ENCODE results near the gene MARCHF5.

The MARCHF5 gene

GRCh38 chr10:92290837-92291615 lies at the start of gene MARCHF5, which contains the start of gene CPEB3:
Gene MARCHF5, plus strand, starts transcription at chr10:92291167. Its CDS starts 328 bp downstream, at chr10:92291495.
Gene CPEB3, minus strand, starts transcription at chr10:92291078. Its CDS starts 50,728 bp downstream, at chr10:92240350.
- peak; percentile 91 for DNase-seq (ENCODE audit: low spot score)

DNA sequence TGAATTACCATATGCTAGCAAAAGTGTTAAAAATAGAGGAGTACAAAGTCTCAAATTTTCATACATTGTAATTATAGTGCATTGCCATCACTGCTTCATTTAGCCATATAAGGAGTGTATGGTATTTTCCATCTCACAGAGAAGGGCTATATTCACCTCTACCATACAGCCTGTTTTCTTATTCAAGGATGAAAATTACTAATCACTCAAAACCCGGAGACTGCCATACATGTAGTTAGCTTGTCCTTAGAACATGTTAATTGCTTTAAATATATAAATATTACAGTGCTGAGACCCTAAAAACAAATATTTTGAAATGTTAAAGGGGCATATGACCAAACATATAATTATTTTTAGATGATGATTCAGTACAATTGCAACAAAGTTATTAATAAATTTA lies 49.5 kb upstream of the MARCHF5 start:
- DNase-seq (ENCODE audit: low spot score), result no peak

GRCh38 chr10:92242380-92242779 lies 48.6 kb upstream of the MARCHF5 start:
- no peak for DNase-seq (ENCODE audit: low spot score)

DNA sequence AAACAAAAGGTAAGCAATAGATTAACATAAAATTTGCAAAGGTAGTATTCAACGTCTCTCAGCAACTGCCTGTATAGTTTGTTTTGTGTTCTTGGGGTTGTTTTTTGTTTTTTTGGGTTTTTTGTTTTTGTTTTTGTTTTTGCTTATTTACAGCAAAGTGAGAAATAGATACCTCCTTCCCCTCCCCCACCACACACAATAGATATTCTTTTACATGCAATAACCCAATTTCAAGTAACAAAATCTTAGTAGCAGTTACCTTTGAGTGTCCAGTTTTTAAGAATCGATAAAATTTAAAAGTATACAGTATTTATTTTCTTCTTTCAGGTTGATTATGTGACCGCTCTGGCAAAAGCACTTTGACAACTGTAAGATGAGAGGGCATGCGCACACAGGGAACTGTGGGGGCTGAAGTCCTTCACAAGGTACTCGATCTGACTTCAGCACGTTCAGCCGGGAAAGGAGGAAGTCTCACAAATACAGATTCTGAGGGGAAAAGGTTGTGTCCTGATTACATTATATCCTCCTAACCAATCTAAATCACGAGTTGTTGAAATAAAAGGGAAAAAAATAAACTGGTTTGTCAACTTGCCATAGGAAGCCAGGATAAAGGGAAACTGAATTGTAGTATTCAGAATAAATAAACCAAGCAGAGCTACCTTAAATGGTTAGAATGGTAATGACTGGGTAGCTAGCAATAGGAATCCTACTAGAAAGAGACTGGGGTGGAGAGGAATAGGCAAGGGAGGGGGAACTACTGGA lies 47.9 kb upstream of the MARCHF5 start:
- DNase-seq (ENCODE audit: low spot score), result peak; percentile 31

DNA sequence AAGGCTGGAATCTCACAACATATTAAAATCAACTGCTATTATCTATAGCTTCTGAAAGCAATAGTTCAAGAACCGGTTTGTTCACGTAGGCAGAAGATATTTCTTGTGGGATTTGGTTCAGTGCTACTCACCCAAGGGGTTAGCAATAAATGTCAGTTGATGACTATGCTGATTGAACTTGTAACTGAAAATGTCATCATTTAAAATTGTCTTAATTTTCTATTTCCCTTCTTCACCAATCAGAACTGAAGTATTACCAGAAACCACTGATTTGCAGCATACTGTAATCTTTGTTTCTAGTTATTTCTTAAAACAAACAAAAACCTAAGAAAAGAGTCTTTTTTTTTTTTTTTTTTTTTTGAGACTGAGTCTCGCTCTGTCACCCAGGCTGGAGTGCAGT lies 46.2 kb upstream of the MARCHF5 start:
- DNase-seq (ENCODE audit: low spot score), result no peak

- no peak for DNase-seq (ENCODE audit: low spot score)
These were observed 42.4 kb upstream of the MARCHF5 start for GRCh38 chr10:92248566-92248965.

GRCh38 chr10:92263396-92263795 lies 27.6 kb upstream of the MARCHF5 start:
- no peak for DNase-seq (ENCODE audit: low spot score)

DNA sequence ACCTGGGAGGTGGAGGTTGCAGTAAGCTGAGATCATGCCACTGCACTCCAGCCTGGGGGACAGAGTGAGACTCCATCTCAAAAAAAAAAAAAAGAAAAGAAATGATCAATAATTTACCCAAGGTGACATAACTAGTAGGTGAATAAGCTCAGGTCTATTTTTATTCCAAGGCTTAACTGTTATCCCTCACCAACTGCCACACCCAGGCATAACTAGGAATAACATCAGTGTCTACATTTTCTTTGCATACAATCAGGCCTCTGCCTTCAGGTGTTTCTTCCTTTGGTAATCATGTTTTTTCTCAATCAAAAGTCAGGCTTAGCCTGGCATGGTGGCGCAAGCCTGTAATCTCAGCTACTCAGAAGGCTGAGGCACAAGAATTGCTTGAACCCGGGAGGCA lies 26.7 kb upstream of the MARCHF5 start:
- no peak for DNase-seq (ENCODE audit: low spot score)

- no peak for DNase-seq (ENCODE audit: low spot score)
These were observed 25.2 kb upstream of the MARCHF5 start for GRCh38 chr10:92265687-92266258.

DNA sequence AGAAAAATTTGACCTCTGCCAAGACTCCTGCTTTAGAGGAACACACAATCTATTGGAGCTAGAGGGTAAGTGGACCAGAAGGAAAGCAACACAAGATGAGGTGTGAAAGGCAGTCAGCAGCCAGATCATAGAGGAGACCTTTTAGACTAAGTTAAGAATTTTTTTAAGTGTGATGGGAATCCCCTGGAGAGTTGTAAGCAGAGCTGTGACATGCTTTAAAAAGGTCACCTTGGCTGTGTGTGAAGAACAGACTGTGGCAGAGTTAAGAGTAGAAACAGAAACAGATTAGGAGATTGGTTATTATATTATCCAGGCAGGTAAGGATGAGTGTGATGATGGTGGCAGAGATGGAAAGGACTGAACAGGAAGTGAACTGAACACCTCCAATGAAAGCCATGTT lies 23.6 kb upstream of the MARCHF5 start:
- no peak for DNase-seq (ENCODE audit: low spot score)

GRCh38 chr10:92268748-92269147 lies 22.2 kb upstream of the MARCHF5 start:
- no peak for DNase-seq (ENCODE audit: low spot score)

DNA sequence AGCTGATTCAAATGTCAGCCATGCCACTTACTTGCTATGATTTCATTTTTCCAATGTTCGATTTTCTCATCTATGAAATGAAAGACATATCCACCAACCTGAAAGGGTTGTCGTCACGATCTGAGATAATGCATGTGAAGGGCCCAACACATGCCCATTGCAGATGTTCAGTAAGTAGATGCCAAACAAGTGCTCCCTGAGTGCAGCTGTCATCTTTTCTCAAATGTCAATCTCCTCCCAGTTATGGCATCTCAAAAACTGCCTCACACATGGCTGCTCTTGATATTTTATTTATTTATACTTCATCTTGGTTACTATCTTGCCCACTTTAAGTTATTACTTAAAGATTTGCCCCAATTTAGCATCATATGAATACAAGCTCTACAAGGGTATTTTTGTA lies 16.9 kb upstream of the MARCHF5 start:
- DNase-seq (ENCODE audit: low spot score), result no peak

DNA sequence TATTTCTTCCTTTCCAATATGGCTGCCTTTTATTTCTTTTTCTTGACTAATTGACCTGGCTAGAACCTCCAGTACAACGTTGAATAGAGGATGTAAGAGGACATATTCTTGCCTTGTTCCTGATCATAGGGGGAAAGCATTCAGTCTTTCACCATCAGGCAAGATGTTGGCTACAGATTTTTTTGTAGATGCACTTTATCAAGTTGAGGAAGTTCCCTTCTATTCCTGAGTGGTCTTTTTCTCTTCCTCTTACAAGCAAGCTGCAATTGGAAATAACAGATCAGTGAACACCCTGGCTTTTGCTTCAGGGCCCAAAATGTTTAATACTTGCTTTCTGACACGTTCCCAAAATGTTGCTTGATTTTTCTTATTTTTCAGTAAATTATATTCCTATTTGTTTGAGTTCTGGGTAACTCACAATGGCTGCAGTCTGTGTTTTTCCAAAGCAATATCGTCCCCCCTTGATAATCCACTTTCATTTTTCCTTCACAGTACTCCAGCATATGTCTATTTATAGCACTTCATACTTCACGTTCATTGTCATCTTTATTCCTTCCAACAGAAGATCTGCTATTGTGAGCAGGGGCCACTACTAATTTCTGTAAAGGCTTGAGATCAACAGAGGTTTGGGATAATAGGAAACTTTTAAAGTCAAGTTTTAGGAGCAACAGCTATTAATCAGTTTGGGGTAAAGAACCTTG lies 11.8 kb upstream of the MARCHF5 start:
- DNase-seq (ENCODE audit: low spot score), result no peak

GRCh38 chr10:92284112-92284704 lies 6.8 kb upstream of the MARCHF5 start:
- no peak for DNase-seq (ENCODE audit: low spot score)

- DNase-seq (ENCODE audit: low spot score), result peak; percentile 25
These were observed 711 bp upstream of the MARCHF5 start for GRCh38 chr10:92290076-92290836.

DNA sequence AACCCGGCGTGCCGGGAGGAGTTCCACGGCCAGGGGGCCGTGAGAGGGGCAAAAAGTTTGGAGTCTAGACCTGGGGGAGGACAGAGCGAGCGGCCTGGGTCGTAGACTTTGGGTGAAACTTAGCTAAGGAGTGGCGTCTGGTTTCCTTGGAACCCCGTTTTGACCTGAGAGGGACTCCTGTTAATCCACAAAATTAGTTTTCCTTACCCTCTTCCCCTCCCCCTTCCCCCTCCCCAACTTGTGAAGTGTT lies 574 bp downstream of the MARCHF5 start:
- peak; percentile 0 for DNase-seq (ENCODE audit: low spot score)

GRCh38 chr10:92291921-92292845 lies 1.2 kb downstream of the MARCHF5 start:
- DNase-seq (ENCODE audit: low spot score), result peak; percentile 35

GRCh38 chr10:92298487-92298886 lies 7.5 kb downstream of the MARCHF5 start:
- no peak for DNase-seq (ENCODE audit: low spot score)

DNA sequence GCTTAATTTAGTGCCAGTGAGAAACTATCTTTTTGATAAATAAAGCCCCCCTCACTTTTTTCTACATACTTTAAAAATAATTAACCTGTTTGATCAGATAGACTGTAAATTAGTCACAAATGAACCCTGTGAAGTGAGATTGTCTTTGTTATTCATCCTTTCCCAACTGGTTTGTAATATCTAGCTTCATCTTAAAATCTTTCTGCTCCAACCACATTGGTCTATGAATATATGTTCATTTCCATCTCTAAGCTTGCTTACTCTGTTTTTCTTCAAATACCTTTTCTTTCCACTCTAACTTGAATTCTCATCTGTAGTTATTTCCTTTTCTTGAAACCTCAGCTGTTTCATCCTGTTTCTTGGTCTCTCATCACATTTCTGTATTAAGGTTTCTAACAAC lies 12.1 kb downstream of the MARCHF5 start:
- DNase-seq (ENCODE audit: low spot score), result no peak

DNA sequence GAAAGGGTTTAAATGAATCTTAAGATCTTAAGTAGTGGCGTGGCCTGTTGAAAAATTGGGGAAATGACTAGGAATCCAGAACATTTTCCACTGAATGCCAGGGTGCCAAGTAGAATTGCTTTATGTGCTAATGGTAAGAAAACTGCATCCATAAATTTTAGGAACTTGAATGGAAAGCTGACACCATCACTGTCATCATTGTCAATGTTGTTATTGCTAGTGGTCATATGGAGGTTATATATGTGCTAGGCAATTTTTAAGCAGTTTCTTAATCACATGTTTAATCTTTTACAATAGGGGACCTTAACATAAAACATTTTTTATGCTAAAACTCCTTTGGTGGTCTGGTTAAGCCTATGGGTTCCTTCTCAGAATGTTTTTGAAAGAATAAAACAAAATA lies 13.1 kb downstream of the MARCHF5 start:
- no peak for DNase-seq (ENCODE audit: low spot score)
